HG03280 (cell line): ENCODE results near the gene GPC3.
"Not testable (repeated sequence)": the region's sequence is repeated elsewhere in the genome, so short reads cannot be mapped to it uniquely, and the experiment has no call there.

Experiments
- ATAC-seq: cut with Tn5 transposase; IDR thresholded peaks from one replicate; pipeline ENCODE4 v1.9.1; 2021; ENCODE audit warnings: mild to moderate bottlenecking, moderate library complexity; ENCODE audit not compliant: unreplicated experiment

Gene GPC3

GRCh38 chrX:133905305-133905704 lies 80.1 kb downstream of the GPC3 start:
- no peak for ATAC-seq

- no peak for ATAC-seq
Measured at GRCh38 chrX:133897593-133898163, 87.7 kb downstream of the GPC3 start.

GRCh38 chrX:133892337-133892736 lies 93.1 kb downstream of the GPC3 start:
- no peak for ATAC-seq

GRCh38 chrX:133888984-133889383 lies 96.4 kb downstream of the GPC3 start:
- ATAC-seq: no peak

GRCh38 chrX:133888084-133888483 lies 97.3 kb downstream of the GPC3 start:
- ATAC-seq: not testable (repeated sequence)

- no peak for ATAC-seq
Measured at GRCh38 chrX:133884430-133885394, 100.7 kb downstream of the GPC3 start.

- no peak for ATAC-seq
Measured at GRCh38 chrX:133881893-133882292, 103.5 kb downstream of the GPC3 start.

GRCh38 chrX:133881007-133881406 lies 104.4 kb downstream of the GPC3 start:
- no peak for ATAC-seq

- ATAC-seq: no peak
Measured at GRCh38 chrX:133880032-133880443, 105.4 kb downstream of the GPC3 start.

- no peak for ATAC-seq
Measured at GRCh38 chrX:133878710-133879109, 106.7 kb downstream of the GPC3 start.

- no peak for ATAC-seq
Measured at GRCh38 chrX:133876646-133877045, 108.7 kb downstream of the GPC3 start.

- no peak for ATAC-seq
Measured at GRCh38 chrX:133869270-133869669, 116.1 kb downstream of the GPC3 start.

GRCh38 chrX:133868682-133869081 lies 116.7 kb downstream of the GPC3 start:
- no peak for ATAC-seq

GRCh38 chrX:133868250-133868649 lies 117.1 kb downstream of the GPC3 start:
- no peak for ATAC-seq

GRCh38 chrX:133865761-133866471 lies 119.5 kb downstream of the GPC3 start:
- no peak for ATAC-seq

GRCh38 chrX:133864236-133864635 lies 121.2 kb downstream of the GPC3 start:
- no peak for ATAC-seq

GRCh38 chrX:133859860-133860259 lies 125.5 kb downstream of the GPC3 start:
- ATAC-seq: no peak

- ATAC-seq: no peak
Measured at GRCh38 chrX:133859336-133859735, 126.1 kb downstream of the GPC3 start.

GRCh38 chrX:133857640-133858269 lies 127.6 kb downstream of the GPC3 start:
- no peak for ATAC-seq

- no peak for ATAC-seq
Measured at GRCh38 chrX:133856819-133857218, 128.6 kb downstream of the GPC3 start.

GRCh38 chrX:133854290-133854689 lies 131.1 kb downstream of the GPC3 start:
- ATAC-seq: no peak
